Activated CD4-positive, alpha-beta T cell treated with anti-CD3 and anti-CD28 coated beads, Interleukin-2, amount 10 ng/mL, durations not matched to agents 24 days and 14 days (primary cell): Measurements from ENCODE around the gene PC. TPM values are rescaled to one million over a fixed set of nuclear protein-coding genes. Genes with fewer than 3 reads are reported as not detected.

Source experiments
- DNase-seq: peaks from one replicate; pipeline ENCODE4 v3.0.0; 2022
- H3K27ac Mint-ChIP-seq: one replicate; pipeline ENCODE4 v1.8.0; 2022; ENCODE audit warnings: mild to moderate bottlenecking, mixed read lengths
- H3K27me3 Mint-ChIP-seq: one replicate; pipeline ENCODE4 v1.8.0; 2022; ENCODE audit warnings: mixed read lengths
- H3K36me3 Mint-ChIP-seq: one replicate; pipeline ENCODE4 v1.8.0; 2022; ENCODE audit warnings: low read depth, mild to moderate bottlenecking, mixed read lengths
- H3K4me1 Mint-ChIP-seq: one replicate; pipeline ENCODE4 v1.8.0; 2021; ENCODE audit warnings: mixed read lengths
- H3K4me3 Mint-ChIP-seq: one replicate; pipeline ENCODE4 v1.8.0; 2022; ENCODE audit warnings: mild to moderate bottlenecking, moderate library complexity, mixed read lengths
- H3K9me3 Mint-ChIP-seq: one replicate; pipeline ENCODE4 v1.8.0; 2021; ENCODE audit warnings: mixed read lengths
- intact Hi-C: fragments of 100-400 bp; cut with micrococcal nuclease; formaldehyde crosslinking; loops from one replicate; pipeline ENCODE4 v1.15.1; 2023
- total RNA-seq: library from RNA; stranded (reverse); gene quantifications from 2 replicates; pipeline ENCODE4 v1.2.3, GENCODE V29; 2022

PC gene
- total RNA-seq, 1 donor from 2014 or later, result 13.1 TPM

- Mint-ChIP-seq H3K27ac (no peak overlapping the region), H3K4me1 (peaks cover 10% of the 10 kb centered on the region), H3K4me3 (no peak overlapping the region), H3K27me3 (peaks cover 5% of the 10 kb centered on the region), H3K36me3 (no peaks in the 10 kb centered on the region), H3K9me3 (no peaks in the 10 kb centered on the region)
- no peak for DNase-seq
- intact Hi-C loops, result no loop called here
These were observed 79.7 kb downstream of the PC start for GRCh38 chr11:66878474-66878873.

GRCh38 chr11:66877588-66878385 is 80.4 kb downstream of the PC start:
- H3K27me3 Mint-ChIP-seq, result peaks cover 5% of the 10 kb centered on the region
- no peak overlapping the region for H3K4me3 Mint-ChIP-seq
- DNase-seq, result no peak
- H3K36me3 Mint-ChIP-seq, result no peaks in the 10 kb centered on the region
- H3K4me1 Mint-ChIP-seq, result peaks cover 10% of the 10 kb centered on the region
- no peak overlapping the region for H3K27ac Mint-ChIP-seq
- no peaks in the 10 kb centered on the region for H3K9me3 Mint-ChIP-seq
- intact Hi-C loops, result no loop called here

GRCh38 chr11:66875378-66875777 is 82.8 kb downstream of the PC start:
- Mint-ChIP-seq H3K36me3 (no peaks in the 10 kb centered on the region), H3K27me3 (peaks cover 5% of the 10 kb centered on the region), H3K27ac (no peak overlapping the region), H3K4me3 (no peak overlapping the region), H3K4me1 (peaks cover under 1% of the 10 kb centered on the region), H3K9me3 (no peaks in the 10 kb centered on the region)
- intact Hi-C loops, result no loop called here
- DNase-seq, result no peak

GRCh38 chr11:66874232-66874631 is 84.0 kb downstream of the PC start:
- Mint-ChIP-seq H3K9me3 (no peaks in the 10 kb centered on the region), H3K27ac (no peak overlapping the region), H3K27me3 (peaks cover 5% of the 10 kb centered on the region), H3K4me3 (no peak overlapping the region), H3K36me3 (no peaks in the 10 kb centered on the region), H3K4me1 (no peaks in the 10 kb centered on the region)
- no peak for DNase-seq
- intact Hi-C loops, result no loop called here

- Mint-ChIP-seq H3K27ac (no peak overlapping the region), H3K4me3 (no peak overlapping the region), H3K36me3 (no peaks in the 10 kb centered on the region), H3K4me1 (peaks cover 6% of the 10 kb centered on the region), H3K9me3 (no peaks in the 10 kb centered on the region), H3K27me3 (peaks cover 3% of the 10 kb centered on the region)
- intact Hi-C loops, result no loop called here
- DNase-seq, result no peak
These were observed 86.7 kb downstream of the PC start for GRCh38 chr11:66871521-66871901.

GRCh38 chr11:66870616-66871520 is 87.3 kb downstream of the PC start:
- intact Hi-C loops, result no loop called here
- DNase-seq, result no peak
- Mint-ChIP-seq H3K36me3 (no peaks in the 10 kb centered on the region), H3K27ac (no peak overlapping the region), H3K4me1 (peaks cover 6% of the 10 kb centered on the region), H3K27me3 (peaks cover 3% of the 10 kb centered on the region), H3K4me3 (no peak overlapping the region), H3K9me3 (no peaks in the 10 kb centered on the region)

GRCh38 chr11:66870131-66870530 is 88.1 kb downstream of the PC start:
- Mint-ChIP-seq H3K4me3 (no peak overlapping the region), H3K9me3 (no peaks in the 10 kb centered on the region), H3K4me1 (peaks cover 6% of the 10 kb centered on the region), H3K27ac (no peak overlapping the region), H3K36me3 (no peaks in the 10 kb centered on the region), H3K27me3 (peaks cover 3% of the 10 kb centered on the region)
- intact Hi-C loops, result no loop called here
- DNase-seq, result no peak

- intact Hi-C loops, result loop anchor here (10.0 kb wide), 1 partner anchor 1065 kb away; no protein-coding TSS in a partner anchor
- Mint-ChIP-seq H3K4me1 (peaks cover 6% of the 10 kb centered on the region), H3K27me3 (peaks cover 3% of the 10 kb centered on the region), H3K36me3 (no peaks in the 10 kb centered on the region), H3K9me3 (no peaks in the 10 kb centered on the region), H3K4me3 (no peak overlapping the region), H3K27ac (no peak overlapping the region)
- no peak for DNase-seq
These were observed 88.7 kb downstream of the PC start for GRCh38 chr11:66869567-66869870.

- H3K9me3 Mint-ChIP-seq, result no peaks in the 10 kb centered on the region
- H3K4me3 Mint-ChIP-seq, result no peak overlapping the region
- H3K27ac Mint-ChIP-seq, result no peak overlapping the region
These were observed 89.2 kb downstream of the PC start for GRCh38 chr11:66868726-66869566.

GRCh38 chr11:66868082-66868725 is 90.0 kb downstream of the PC start:
- no peak overlapping the region for H3K4me3 Mint-ChIP-seq
- no peak overlapping the region for H3K27ac Mint-ChIP-seq

More at GRCh38 chr11:66868726-66869566, 89.2 kb downstream of the PC start:
- H3K27me3 Mint-ChIP-seq, result no peaks in the 10 kb centered on the region
- H3K36me3 Mint-ChIP-seq, result no peaks in the 10 kb centered on the region
- intact Hi-C loops, result loop anchor here (10.0 kb wide), 1 partner anchor 1064 kb away; no protein-coding TSS in a partner anchor
- peaks cover 6% of the 10 kb centered on the region for H3K4me1 Mint-ChIP-seq
- DNase-seq, result peak; percentile 93

GRCh38 chr11:66867425-66868040 is 90.7 kb downstream of the PC start:
- intact Hi-C loops, result loop anchor here (10.0 kb wide), 1 partner anchor 1063 kb away; no protein-coding TSS in a partner anchor
- no peaks in the 10 kb centered on the region for H3K36me3 Mint-ChIP-seq
- H3K27me3 Mint-ChIP-seq, result no peaks in the 10 kb centered on the region
- H3K27ac Mint-ChIP-seq, result no peak overlapping the region
- DNase-seq, result no peak
- no peak overlapping the region for H3K4me3 Mint-ChIP-seq
- H3K9me3 Mint-ChIP-seq, result no peaks in the 10 kb centered on the region
- peaks cover 6% of the 10 kb centered on the region for H3K4me1 Mint-ChIP-seq

More at GRCh38 chr11:66868082-66868725, 90.0 kb downstream of the PC start:
- no peak for DNase-seq
- intact Hi-C loops, result loop anchor here (10.0 kb wide), 1 partner anchor 1063 kb away; no protein-coding TSS in a partner anchor
- peaks cover 6% of the 10 kb centered on the region for H3K4me1 Mint-ChIP-seq
- no peaks in the 10 kb centered on the region for H3K27me3 Mint-ChIP-seq
- no peaks in the 10 kb centered on the region for H3K9me3 Mint-ChIP-seq
- H3K36me3 Mint-ChIP-seq, result no peaks in the 10 kb centered on the region

GRCh38 chr11:66866511-66866986 is 91.6 kb downstream of the PC start:
- H3K9me3 Mint-ChIP-seq, result no peaks in the 10 kb centered on the region
- no peaks in the 10 kb centered on the region for H3K27me3 Mint-ChIP-seq
- intact Hi-C loops, result loop anchor here (10.0 kb wide), 1 partner anchor 1062 kb away; no protein-coding TSS in a partner anchor
- no peak for DNase-seq
- H3K4me3 Mint-ChIP-seq, result no peak overlapping the region
- H3K27ac Mint-ChIP-seq, result no peak overlapping the region
- no peaks in the 10 kb centered on the region for H3K36me3 Mint-ChIP-seq
- H3K4me1 Mint-ChIP-seq, result peaks cover 6% of the 10 kb centered on the region
